Measurements from ENCODE around the gene SMAD3.

GRCh38 chr15:67198157-67198754 lies 132.9 kb downstream of the SMAD3 start:
- TF ChIP-seq, protein P1, sequence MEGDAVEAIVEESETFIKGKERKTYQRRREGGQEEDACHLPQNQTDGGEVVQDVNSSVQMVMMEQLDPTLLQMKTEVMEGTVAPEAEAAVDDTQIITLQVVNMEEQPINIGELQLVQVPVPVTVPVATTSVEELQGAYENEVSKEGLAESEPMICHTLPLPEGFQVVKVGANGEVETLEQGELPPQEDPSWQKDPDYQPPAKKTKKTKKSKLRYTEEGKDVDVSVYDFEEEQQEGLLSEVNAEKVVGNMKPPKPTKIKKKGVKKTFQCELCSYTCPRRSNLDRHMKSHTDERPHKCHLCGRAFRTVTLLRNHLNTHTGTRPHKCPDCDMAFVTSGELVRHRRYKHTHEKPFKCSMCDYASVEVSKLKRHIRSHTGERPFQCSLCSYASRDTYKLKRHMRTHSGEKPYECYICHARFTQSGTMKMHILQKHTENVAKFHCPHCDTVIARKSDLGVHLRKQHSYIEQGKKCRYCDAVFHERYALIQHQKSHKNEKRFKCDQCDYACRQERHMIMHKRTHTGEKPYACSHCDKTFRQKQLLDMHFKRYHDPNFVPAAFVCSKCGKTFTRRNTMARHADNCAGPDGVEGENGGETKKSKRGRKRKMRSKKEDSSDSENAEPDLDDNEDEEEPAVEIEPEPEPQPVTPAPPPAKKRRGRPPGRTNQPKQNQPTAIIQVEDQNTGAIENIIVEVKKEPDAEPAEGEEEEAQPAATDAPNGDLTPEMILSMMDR (IDR thresholded peaks at IDR 0.05), result no peak
- TF ChIP-seq EZH2 (IDR thresholded peaks at IDR 0.05; ENCODE audit: borderline replicate concordance, insufficient read depth, low read depth, low read length, poor library complexity, severe bottlenecking), result no peak
